HG02970 (cell line): ENCODE measurements around the gene KANSL1.

Experiments used
- ATAC-seq: cut with Tn5 transposase; IDR thresholded peaks from one replicate; pipeline ENCODE4 v1.9.1; 2021; ENCODE audit warnings: mild to moderate bottlenecking, moderate library complexity, moderate number of reproducible peaks; ENCODE audit not compliant: unreplicated experiment, low FRiP score

KANSL1 gene

GRCh38 chr17:46141645-46142044 is 51.6 kb downstream of the KANSL1 start:
- no peak for ATAC-seq

GRCh38 chr17:46140645-46141197 is 52.5 kb downstream of the KANSL1 start:
- no peak for ATAC-seq

DNA sequence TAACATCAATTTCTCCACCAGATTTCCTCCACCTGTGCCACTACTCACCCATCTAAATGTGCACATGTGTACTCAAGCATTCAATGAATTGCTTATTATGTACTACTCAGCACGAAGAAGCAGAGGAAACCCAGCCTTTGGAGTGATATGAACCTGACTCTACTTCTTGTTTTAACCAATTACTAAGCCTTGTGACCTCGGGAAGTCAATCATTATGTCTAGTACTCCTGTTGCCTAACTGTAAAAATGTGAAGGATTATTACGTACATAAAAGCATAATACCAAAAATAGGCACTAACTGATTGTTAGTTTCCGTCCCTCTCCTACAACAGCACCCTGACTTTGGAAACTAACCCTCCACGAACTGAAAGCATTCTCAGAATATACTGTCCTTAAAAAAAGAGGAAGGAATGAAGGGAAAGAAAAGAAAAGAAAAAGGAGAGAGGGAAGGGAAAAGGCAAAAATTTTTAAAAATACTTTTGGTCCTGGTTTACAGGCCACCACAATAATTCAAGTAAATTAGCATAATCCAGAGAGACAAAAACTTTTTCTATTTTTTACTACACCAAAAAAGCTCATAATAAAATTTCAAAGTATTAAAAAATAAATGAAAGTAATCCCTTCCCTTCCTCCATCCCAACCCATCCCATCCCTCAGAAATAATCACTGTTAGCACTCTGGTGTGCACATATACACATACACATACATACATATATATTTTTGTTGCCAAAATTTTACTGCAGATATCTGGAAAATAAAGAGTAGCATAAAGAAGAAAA is 53.6 kb downstream of the KANSL1 start:
- no peak for ATAC-seq

- no peak for ATAC-seq
Observed at GRCh38 chr17:46138473-46138872, 54.8 kb downstream of the KANSL1 start.

DNA sequence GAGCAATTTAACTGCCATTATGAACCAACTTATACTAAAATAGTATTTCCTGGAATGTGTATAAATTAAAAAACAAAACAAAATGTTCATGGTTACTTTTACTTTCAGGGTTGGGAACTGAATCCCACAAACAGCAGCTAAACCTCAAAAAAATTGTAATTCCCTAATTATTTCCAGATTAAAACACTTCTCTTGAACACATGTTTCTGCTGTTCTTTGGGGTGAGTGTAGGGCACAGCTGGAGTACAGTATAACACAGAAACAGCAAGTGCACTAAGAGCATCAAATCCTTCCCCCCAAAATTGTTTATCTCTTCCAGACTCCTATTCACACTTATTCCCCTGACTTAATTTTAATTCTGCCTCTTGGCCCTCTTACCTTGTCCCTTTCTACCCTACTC is 56.4 kb downstream of the KANSL1 start:
- no peak for ATAC-seq

GRCh38 chr17:46135879-46136563 is 57.2 kb downstream of the KANSL1 start:
- no peak for ATAC-seq

DNA sequence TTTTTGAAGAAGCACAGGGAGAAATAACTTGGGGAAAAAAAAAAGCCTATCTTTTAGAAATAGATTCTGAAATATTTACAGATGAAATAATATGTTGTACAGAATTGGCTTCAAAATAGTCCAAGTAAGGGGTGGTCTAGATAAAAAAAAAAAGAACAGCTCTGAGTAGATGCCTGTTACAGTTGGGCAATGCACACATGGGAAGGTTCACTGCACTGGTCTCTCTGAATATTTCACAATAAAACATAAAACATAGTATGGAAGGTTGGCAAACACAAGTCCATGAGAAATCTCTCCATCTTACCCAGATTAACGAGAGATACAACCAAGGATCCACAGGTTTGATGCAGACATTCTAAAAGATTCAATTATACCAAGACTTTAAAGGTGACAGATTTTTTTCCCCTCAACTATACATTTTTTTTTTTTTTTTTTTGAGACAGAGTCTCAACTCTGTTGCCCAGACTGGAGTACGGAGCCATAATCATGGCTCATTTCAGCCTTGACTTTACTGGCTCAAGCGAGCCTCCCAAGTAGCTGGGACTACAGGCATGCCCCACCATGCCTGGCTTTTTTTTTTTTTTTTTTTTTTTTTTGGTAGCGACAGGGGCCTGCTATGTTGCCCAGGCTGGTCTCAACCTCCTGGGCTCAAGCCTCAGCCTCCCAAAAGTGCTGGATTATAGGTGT is 58.0 kb downstream of the KANSL1 start:
- no peak for ATAC-seq

DNA sequence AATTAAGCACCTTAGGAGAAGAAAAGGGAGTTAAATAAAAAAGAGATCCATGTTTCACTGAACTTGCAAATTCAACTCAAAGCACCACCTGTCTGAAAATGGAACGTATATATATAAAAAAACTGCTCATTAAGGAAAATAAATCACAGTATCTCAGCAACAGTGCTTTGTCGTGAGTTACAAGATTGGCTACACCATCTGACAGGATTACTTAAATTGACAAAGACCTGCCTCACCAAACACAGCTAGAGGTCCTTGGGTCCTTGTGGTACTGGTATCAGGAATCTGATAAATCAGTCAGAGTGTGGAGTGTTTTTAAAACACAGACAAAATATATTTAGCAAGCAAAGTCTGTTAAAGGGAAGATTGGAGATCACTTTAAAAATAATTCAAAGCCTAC is 63.9 kb downstream of the KANSL1 start:
- no peak for ATAC-seq

- no peak for ATAC-seq
Observed at GRCh38 chr17:46128453-46128852, 64.8 kb downstream of the KANSL1 start.

DNA sequence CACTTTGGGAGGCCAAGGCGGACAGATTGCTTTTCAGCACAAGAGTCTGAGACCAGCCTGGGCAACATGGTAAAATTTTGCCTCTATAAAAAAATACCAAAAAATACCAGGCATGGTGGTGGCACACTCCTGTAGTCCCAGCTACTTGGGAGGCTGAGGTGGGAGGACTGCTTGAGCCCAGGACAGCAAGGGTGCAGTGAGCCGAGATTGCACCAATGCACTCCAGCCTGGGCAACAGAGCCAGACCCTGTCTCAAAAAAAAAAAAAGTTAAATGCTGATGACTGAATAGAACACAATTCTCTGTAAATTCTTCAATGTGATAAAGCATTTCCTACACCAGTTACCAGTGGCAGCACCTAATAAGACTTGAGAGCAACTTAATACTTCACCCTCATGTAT is 65.7 kb downstream of the KANSL1 start:
- ATAC-seq = no peak

- no peak for ATAC-seq
Observed at GRCh38 chr17:46126840-46127239, 66.4 kb downstream of the KANSL1 start.

GRCh38 chr17:46125831-46126230 is 67.4 kb downstream of the KANSL1 start:
- ATAC-seq = no peak

- ATAC-seq = no peak
Observed at GRCh38 chr17:46124695-46125592, 68.3 kb downstream of the KANSL1 start.

- ATAC-seq = no peak
Observed at GRCh38 chr17:46123607-46124006, 69.6 kb downstream of the KANSL1 start.

DNA sequence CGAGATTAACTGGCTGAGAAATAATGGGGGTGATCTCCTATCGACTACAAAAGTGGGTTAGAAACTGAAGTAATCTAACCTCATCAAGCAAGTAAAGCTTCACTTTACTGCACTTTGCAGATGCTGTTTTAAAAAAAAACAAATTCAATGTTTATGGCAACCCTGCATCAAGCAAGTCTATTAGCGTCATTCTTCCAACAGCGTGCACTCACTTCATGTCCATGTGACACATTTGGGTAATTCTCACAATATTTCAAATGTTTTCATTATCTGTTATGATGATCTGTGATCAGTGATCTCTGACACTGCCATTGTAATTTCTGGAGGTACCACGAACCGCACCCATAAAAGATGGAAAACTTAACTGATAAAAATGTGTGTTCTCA is 70.8 kb downstream of the KANSL1 start:
- no peak for ATAC-seq

GRCh38 chr17:46121841-46122485 is 71.3 kb downstream of the KANSL1 start:
- no peak for ATAC-seq

DNA sequence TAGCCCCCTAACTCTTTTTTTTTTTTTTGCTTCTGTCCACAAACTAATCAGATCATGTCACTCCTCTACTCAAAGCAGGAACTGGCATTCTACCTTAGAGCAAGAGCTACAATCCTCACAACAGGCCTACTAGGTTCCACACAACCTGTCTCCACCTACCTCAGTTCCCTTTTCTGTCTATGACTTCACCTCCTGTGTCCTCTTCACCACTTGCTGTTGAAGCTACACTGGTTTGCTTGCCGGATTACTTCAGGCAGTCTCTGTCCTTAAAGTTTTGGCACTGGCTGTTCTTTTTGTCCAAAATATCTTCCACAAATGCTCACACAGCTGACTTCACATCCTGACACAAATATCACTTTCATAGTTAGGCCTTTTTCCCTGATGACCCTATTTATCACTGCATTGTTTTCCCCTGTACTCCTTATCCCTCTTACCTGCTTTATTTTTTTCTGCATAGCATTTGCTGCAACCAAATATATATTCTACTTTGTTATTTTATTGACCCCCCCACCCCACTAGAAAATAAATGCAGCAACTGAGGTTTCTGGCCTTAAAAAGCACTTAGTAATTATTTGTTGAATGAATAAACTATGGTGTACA is 72.0 kb downstream of the KANSL1 start:
- ATAC-seq = no peak

DNA sequence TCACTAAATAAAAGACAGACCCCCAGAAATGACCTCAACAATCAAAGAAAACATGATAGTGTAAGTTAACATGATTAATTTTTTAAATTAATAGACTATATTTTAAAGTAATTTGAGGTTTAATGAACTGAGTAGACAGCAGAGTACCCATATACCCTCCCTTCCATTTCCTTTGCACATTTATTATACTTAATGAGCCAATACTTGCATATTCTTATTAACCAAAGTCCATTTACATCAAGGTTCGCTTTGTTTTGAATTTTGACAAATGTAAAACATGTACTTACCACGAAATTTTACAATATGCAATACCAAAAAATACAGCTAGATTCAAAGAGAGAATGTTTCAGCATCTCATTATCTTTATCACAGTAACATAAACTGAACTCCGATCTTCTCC is 72.7 kb downstream of the KANSL1 start:
- ATAC-seq = no peak

GRCh38 chr17:46120078-46120477 is 73.2 kb downstream of the KANSL1 start:
- ATAC-seq = no peak
